Esophagus (tissue), 2 donors: ENCODE measurements around the gene LAMA5. TPM values are rescaled to one million over a fixed set of nuclear protein-coding genes. Genes with fewer than 3 reads are reported as not detected.

Experiments used
- H3K27ac ChIP-seq, 2 donors: one replicate each; pipeline ENCODE4 v1.5.1; 2013; ENCODE audit warnings: low read depth in 2 of 2, mild to moderate bottlenecking in 2 of 2, inconsistent platforms in 1 of 2, low read length in 1 of 2, moderate library complexity in 1 of 2
- H3K27me3 ChIP-seq, 2 donors: one replicate each; pipeline ENCODE4 v1.6.1; 2013; ENCODE audit warnings: low read length in 2 of 2, control low read depth in 1 of 2, mild to moderate bottlenecking in 1 of 2; ENCODE audit not compliant: insufficient read depth in 2 of 2, control insufficient read depth in 1 of 2
- H3K36me3 ChIP-seq, 2 donors: one replicate each; pipeline ENCODE4 v1.6.1; 2013; ENCODE audit warnings: low read length in 1 of 2; ENCODE audit not compliant: control insufficient read depth in 2 of 2, insufficient read depth in 2 of 2
- H3K4me1 ChIP-seq, 2 donors: one replicate each; pipeline ENCODE4 v1.6.1; 2013; ENCODE audit warnings: low read length in 1 of 2; ENCODE audit not compliant: control insufficient read depth in 2 of 2, insufficient read depth in 2 of 2
- H3K4me3 ChIP-seq, 2 donors: one replicate each; pipeline ENCODE4 v1.5.1; 2013; ENCODE audit warnings: low read length in 2 of 2, mild to moderate bottlenecking in 2 of 2, low read depth in 1 of 2, moderate library complexity in 1 of 2
- H3K9me3 ChIP-seq, 2 donors: one replicate each; pipeline ENCODE4 v1.6.1; 2013; ENCODE audit warnings: mild to moderate bottlenecking in 2 of 2, low read depth in 1 of 2, low read length in 1 of 2, moderate library complexity in 1 of 2; ENCODE audit not compliant: control insufficient read depth in 2 of 2, insufficient read depth in 1 of 2
- WGBS, 2 donors: extraction: QIAGEN DNeasy Blood & Tissue Kit; methylation state at CpG; one replicate each; pipeline ENCODE4 v1.1.7; 2013; 5-methylcytosine and 5-hydroxymethylcytosine counted together
- polyA plus RNA-seq, 2 donors: library from polyadenylated mRNA; stranded (reverse); fragments of 200-250 nt; gene quantifications; one replicate each; pipeline ENCODE4 v1.2.3, GENCODE V29; 2013
- donor health status: healthy with polysubstance abuse.
- donor health status: Bipolar disorder and iron deficiency.

Gene LAMA5
- polyA plus RNA-seq, 2 donors: 79.9 to 329 TPM

DNA sequence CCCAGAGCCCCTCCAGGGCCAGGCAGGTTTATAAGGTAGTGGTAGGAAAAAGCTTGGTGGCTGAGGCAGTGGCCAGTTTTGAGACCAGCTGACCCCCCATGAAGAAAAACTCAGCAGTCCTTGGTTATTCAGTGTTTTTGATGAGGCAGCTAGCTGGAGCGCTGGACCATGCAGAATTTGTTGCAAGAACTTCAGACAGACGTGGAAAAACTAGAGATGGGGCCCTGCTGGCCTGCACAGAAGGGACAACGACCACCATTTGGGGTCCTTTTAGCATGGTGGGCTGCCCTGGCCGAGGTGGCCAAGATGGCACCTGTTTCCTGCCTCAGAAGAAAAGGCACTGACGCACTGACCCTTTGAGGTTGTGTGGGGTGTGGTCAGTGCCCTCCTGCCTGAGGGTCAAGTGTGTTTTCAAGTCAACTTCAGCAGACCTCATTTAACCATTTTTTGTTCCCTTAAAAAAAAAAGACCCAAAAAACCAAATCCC is 22.5 kb upstream of the LAMA5 start:
- no peak overlapping the region for H3K27ac ChIP-seq
- H3K9me3 ChIP-seq: no peaks in the 10 kb centered on the region
- peaks cover 0 to 7% of the 10 kb centered on the region in 2 donors for H3K4me1 ChIP-seq
- no peaks in the 10 kb centered on the region for H3K27me3 ChIP-seq
- 79 to 85% methylated on average over 5 of the region's 5 CpGs for WGBS, 2 donors
- H3K36me3 ChIP-seq: peaks cover 2 to 24% of the 10 kb centered on the region in 2 donors
- no peak overlapping the region for H3K4me3 ChIP-seq

DNA sequence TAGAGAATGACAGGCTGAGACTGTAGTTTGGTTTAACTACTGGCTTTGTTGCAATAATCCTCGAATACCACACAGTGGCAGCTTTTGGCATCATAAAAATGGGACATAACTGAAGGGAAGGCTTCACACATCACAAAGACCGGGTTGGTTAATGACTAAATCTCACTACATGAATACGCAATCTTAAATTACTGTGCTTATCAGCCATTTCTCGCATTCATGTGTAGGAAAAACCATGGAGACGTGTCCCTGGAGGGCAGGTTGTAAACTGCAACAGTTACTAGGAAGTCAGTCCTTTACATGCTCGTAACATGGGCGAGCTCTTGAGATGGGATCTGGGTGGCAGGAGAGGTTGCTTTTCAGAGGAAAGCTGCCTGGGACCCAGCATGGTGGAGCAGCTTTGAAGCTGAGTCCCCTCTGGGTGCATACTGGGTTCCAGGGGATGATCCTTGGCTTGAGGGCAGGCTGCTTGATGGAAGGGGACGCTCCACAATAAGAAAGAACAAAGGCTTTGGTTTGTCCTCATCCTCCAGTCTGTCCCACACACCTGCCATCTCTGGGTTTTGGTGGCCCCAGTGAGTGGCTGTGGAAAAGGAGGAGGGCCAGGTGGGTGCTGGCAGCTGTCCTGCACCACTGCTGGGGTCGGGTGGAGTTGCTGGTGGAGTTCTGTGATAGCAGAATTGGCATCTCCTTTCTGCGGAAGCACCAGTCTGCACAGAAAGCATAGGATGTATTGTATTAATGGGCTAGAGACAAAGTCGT is 21.9 kb upstream of the LAMA5 start:
- H3K4me3 ChIP-seq: no peak overlapping the region
- no peaks in the 10 kb centered on the region for H3K9me3 ChIP-seq
- H3K36me3 ChIP-seq: peaks cover 2 to 21% of the 10 kb centered on the region in 2 donors
- H3K27me3 ChIP-seq: no peaks in the 10 kb centered on the region
- H3K27ac ChIP-seq: no peak overlapping the region
- WGBS, 2 donors: 73 to 79% methylated on average over 11 of the region's 11 CpGs
- peaks cover 0 to 7% of the 10 kb centered on the region in 2 donors for H3K4me1 ChIP-seq

DNA sequence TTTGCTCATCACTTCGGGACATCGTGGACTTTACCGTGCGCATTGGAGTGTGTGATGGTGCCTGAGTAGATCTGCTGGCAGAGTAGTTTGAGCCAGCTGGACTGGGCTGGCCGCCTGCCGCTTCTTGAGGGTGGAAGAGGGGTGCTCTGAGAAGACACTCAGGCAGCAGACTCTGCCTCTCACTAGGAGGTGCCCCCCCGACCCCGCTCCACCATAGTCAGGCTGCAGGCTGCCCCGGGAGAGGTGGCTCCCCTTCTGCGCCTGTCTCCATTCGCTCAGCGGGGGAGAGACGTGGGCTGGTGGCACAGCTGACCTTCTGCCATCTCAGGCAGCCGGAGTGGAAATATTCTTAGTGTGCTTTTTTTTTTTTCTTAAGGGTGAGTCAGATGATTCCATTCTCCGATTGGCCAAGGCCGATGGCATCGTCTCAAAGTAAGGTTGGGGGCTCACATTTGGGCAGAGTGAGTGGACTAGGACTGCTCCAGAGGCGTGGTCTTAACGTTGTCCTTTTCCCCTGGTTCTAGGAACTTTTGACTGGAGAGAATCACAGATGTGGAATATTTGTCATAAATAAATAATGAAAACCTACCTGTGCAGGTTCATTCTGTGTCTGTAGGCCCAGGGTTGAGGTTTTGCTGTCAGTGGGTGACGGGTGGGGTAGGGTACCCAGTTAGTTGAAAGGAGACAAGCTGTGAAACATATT is 21.0 kb upstream of the LAMA5 start:
- H3K27me3 ChIP-seq: no peaks in the 10 kb centered on the region
- WGBS, 2 donors: 53 to 54% methylated on average over 20 of the region's 20 CpGs
- H3K4me1 ChIP-seq: peaks cover 0 to 7% of the 10 kb centered on the region in 2 donors
- no peaks in the 10 kb centered on the region for H3K9me3 ChIP-seq
- H3K27ac ChIP-seq: peak overlapping the region in 1 of 2 donors; percentile 34
- peaks cover 2 to 16% of the 10 kb centered on the region in 2 donors for H3K36me3 ChIP-seq
- peak overlapping the region; percentile 56 to 97 for H3K4me3 ChIP-seq

DNA sequence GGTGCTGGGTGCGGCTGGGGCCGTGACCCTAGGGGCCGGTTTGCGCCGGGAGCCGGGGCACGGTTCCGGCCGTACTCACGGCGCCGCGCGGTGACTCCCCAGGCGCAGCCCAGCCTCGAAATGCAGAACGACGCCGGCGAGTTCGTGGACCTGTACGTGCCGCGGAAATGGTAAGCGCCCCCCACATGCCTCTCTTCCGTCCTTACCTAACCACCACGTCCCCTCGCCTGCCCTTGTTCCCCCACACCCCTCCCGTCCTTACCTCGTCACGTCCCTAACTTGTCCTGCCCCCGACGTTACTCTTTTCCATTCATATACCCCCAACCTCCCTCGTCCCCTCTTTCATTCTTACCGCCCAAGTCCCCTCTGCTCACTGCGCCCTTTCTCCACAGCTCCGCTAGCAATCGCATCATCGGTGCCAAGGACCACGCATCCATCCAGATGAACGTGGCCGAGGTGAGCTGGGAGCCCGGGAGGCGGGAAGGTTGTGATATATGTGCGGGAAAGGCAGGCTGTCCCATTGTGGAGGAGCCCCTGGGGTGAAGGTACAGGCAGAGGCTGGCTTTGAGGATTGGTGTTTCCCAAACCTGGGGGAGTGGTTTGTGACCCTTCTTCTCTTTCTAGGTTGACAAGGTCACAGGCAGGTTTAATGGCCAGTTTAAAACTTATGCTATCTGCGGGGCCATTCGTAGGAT is 20.3 kb upstream of the LAMA5 start:
- peak overlapping the region; percentile 34 to 71 for H3K27ac ChIP-seq
- H3K4me3 ChIP-seq: peak overlapping the region; percentile 56 to 97
- peaks cover 2 to 15% of the 10 kb centered on the region in 2 donors for H3K36me3 ChIP-seq
- no peaks in the 10 kb centered on the region for H3K9me3 ChIP-seq
- peaks cover 0 to 9% of the 10 kb centered on the region in 2 donors for H3K4me1 ChIP-seq
- H3K27me3 ChIP-seq: no peaks in the 10 kb centered on the region
- WGBS, 2 donors: 2% methylated on average over 30 to 47 of the region's 47 CpGs

DNA sequence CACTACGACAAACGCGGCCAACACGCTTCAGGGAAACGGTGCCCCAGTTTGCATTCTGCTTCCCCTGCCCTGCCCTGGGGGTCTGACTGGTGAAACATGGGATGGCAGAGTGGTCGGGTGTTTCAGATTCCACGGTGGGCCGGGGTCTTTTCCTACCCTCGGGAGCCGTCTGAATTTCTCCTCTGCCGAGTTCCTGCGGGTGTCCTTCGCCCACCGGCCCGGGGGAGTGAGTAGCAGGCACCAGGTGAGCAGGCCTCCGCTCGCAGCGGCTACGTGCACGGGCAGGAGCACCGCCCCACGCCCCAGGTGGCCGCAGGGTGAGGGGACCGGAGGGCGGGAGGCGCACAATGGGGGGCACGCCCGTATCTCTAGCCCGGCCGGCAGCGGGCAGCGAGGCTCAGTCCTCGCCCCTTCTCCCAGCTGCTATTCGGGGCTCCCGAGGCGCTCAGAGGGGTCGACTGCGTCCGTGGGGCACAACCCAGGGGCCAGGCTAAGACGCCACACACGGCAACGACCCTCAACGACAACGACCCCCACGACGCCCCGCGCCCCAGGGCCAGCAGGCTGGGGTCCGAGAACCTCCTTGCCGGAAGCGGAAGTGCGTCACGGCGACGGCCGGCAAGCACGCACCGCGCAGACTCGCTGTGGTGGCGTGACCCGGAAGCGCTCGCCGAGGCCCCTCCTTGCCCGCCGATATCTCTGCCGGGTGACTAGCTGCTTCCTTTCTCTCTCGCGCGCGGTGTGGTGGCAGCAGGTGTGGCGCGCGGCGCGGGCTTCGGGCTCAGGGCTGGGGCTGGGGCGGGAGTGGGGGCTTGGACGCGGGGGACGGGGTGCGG is 19.5 kb upstream of the LAMA5 start, which contains the start of gene RPS21:
RPS21 (plus strand) TSS at position 721 of the 836 bp plus-strand sequence. CDS start 236 bp downstream, outside the sequence.
- H3K27ac ChIP-seq: peak within 1 kb of the TSS; percentile 95
- peak within 1 kb of the TSS; percentile 56 to 97 for H3K4me3 ChIP-seq
- peaks cover 0 to 12% of the 10 kb centered on the region in 2 donors for H3K4me1 ChIP-seq
- WGBS, 2 donors: 0% methylated on average over 66 to 83 of the region's 83 CpGs
- H3K27me3 ChIP-seq: no peaks in the 10 kb centered on the region
- no peaks in the 10 kb centered on the region for H3K9me3 ChIP-seq
- H3K36me3 ChIP-seq: peaks cover 2 to 13% of the 10 kb centered on the region in 2 donors

DNA sequence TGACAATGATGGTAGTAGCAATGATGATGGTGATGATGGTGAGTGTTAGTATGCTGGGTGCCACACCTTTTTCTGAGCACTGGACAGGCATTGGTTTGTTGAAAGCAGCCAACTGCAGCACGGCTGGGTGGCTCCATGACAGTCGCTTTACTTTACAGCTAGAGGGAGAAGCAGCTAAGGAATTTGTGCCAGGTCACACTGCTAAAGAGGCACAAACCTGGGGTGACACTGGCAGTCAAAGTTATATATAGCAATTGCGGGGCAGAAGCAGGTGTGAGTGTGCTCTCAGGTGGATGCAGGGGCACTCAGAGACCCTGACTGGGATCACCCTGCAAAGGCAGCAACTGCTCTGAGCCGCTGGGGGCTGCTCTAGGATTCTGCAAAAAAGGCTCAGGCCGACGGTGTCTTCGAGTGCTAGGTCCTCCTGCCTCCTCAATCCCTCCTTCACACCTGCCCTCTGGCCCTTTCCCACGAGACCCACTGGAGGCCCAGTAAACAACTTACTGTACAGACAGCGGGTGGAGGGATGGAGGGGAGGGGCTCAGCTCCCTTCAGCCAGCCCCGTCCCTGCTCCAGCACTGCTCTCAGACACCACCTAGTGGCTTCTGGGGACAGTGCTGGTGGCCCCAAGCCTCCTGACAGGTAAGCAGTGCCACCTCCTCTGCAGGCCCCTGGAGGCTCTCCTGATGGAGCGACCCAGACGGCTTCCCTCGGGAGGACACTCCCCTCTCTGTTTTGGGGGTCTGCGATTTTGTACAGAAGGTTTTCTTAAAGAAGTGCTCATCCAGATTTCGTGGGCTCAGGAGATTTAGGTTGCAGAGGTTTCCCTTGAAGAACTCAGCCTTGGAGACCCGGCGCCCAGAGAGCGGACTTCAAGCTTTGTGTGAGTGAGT is 15.4 kb upstream of the LAMA5 start:
- Histone ChIP-seq H3K27ac (peak overlapping the region in 1 of 2 donors; percentile 84), H3K36me3 (no peaks in the 10 kb centered on the region), H3K4me1 (peaks cover 7 to 32% of the 10 kb centered on the region in 2 donors), H3K9me3 (no peaks in the 10 kb centered on the region), H3K27me3 (no peaks in the 10 kb centered on the region), H3K4me3 (no peak overlapping the region)
- 37 to 39% methylated on average over 18 of the region's 18 CpGs for WGBS, 2 donors

DNA sequence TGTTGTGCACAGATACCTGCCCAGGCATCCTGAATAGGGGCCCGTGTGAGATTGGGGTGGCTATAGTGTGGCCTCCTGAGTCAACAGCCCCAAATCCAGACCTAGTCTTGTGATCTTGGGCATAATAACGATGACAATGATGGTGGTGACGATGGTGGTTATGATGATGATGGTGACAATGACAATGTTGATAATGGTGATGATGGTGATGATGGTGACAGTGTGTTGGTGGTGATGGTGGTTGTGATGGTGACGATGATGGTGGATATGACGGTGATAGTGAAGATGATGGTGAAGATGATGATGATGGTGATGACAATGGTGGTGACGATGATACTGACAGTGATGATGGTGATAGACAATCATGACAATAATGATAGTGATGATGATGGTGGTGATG is 14.7 kb upstream of the LAMA5 start:
- H3K9me3 ChIP-seq: no peaks in the 10 kb centered on the region
- H3K4me3 ChIP-seq: no peak overlapping the region
- H3K36me3 ChIP-seq: no peaks in the 10 kb centered on the region
- WGBS, 2 donors: 86 to 89% methylated on average over 6 of the region's 6 CpGs
- H3K27ac ChIP-seq: peak overlapping the region; percentile 84 to 85
- H3K27me3 ChIP-seq: no peaks in the 10 kb centered on the region
- H3K4me1 ChIP-seq: peaks cover 9 to 35% of the 10 kb centered on the region in 2 donors

DNA sequence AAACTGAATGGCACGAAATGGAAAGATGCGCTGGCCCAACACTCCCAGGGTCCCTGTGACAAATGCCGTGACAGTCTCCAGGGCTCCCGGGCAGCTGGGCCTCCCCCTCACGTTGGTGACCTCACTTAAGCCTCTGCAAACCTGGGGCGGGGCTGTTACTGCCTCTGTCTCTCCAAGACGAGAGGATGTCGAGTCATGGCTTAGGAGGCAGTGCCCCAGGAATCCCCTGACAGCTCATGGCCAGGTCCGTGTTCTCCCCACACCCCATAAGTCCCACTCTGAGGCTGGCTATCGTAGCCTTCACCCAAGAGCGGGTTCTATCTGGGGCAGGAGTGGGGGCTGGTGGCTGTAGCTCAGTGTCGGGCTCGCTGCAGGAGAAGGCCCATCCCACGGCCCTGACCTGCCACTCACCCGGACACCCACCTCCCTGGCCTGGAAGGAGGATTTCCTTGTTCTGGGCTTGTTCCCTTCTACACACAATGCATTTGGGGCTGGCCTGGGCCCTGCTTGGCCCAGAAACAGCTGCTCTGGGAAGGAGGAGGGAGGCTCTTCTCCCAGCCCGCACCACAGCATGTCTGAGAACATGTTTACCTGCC is 14.2 kb upstream of the LAMA5 start:
- Histone ChIP-seq H3K27ac (peak overlapping the region; percentile 84 to 85), H3K9me3 (no peaks in the 10 kb centered on the region), H3K4me1 (peaks cover 13 to 37% of the 10 kb centered on the region in 2 donors), H3K27me3 (no peaks in the 10 kb centered on the region), H3K4me3 (no peak overlapping the region), H3K36me3 (no peaks in the 10 kb centered on the region)
- WGBS, 2 donors: 36 to 55% methylated on average over 16 of the region's 16 CpGs
